Nephron (organoid): ENCODE data around the gene SUSD1.

Source experiments
- H3K27ac Mint-ChIP-seq, 3 experiments: 2 replicates each; pipeline ENCODE4 v1.8.0; 2020; ENCODE audit warnings: mixed read lengths in 3 of 3, mild to moderate bottlenecking in 2 of 3, moderate library complexity in 1 of 3
- H3K27me3 Mint-ChIP-seq: 2 replicates; pipeline ENCODE4 v1.8.0; 2021; ENCODE audit warnings: low read depth, mild to moderate bottlenecking, moderate library complexity, mixed read lengths
- H3K36me3 Mint-ChIP-seq: 2 replicates; pipeline ENCODE4 v1.8.0; 2020; ENCODE audit warnings: low read depth, mixed read lengths
- H3K4me1 Mint-ChIP-seq: 2 replicates; pipeline ENCODE4 v1.8.0; 2020; ENCODE audit warnings: mixed read lengths
- H3K4me3 Mint-ChIP-seq, 3 experiments: 2 replicates each; pipeline ENCODE4 v1.8.0; 2020; ENCODE audit warnings: mild to moderate bottlenecking in 3 of 3, mixed read lengths in 3 of 3, moderate library complexity in 2 of 3
- H3K9me3 Mint-ChIP-seq: 2 replicates; pipeline ENCODE4 v1.8.0; 2020; ENCODE audit warnings: mixed read lengths
- CTCF ChIP-seq, 3 experiments: fragments of 200-600 bp; sonication (generic); IDR thresholded peaks; one replicate each; pipeline ENCODE4 v1.5.0; 2021; ENCODE audit warnings: antibody characterized with exemption in 3 of 3; ENCODE audit not compliant: unreplicated experiment in 3 of 3

SUSD1 gene

GRCh38 chr9:112093147-112093869 lies 81.8 kb downstream of the SUSD1 start:
- Mint-ChIP-seq H3K4me3 (no peak overlapping the region), H3K9me3 (no peaks in the 10 kb centered on the region), H3K27me3 (no peaks in the 10 kb centered on the region), H3K4me1 (peaks cover 6% of the 10 kb centered on the region), H3K36me3 (peaks cover 39% of the 10 kb centered on the region), H3K27ac (no peak overlapping the region)
- no peak for TF ChIP-seq CTCF (IDR thresholded peaks at IDR 0.05; ENCODE audit: unreplicated experiment in 3 of 3)

- Mint-ChIP-seq H3K9me3 (peaks cover 11% of the 10 kb centered on the region), H3K36me3 (peaks cover 43% of the 10 kb centered on the region), H3K27me3 (no peaks in the 10 kb centered on the region), H3K4me1 (peaks cover 6% of the 10 kb centered on the region), H3K27ac (no peak overlapping the region), H3K4me3 (no peak overlapping the region)
- peak in 1 of 3 experiments; percentile 25 for TF ChIP-seq CTCF (IDR thresholded peaks at IDR 0.05; ENCODE audit: unreplicated experiment in 3 of 3)
Observed at GRCh38 chr9:112091810-112092209, 83.3 kb downstream of the SUSD1 start.

DNA sequence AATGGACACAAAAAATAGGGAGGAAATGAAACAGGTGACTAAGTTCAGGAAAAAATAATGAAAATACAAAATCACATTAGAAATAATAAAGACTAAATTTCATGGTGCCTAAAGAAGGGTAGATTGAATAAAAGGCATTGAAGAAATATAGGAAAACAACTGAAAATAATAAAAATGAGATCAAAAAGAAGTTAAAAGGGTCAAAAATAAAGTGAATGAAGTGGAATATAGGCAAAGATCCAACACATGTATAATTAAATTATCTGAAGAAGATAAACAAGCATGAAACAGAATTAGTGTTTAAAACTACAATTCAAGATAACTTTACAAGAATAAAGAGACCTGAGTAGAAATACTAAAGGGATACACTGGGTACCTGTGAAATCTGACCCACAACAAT lies 87.6 kb downstream of the SUSD1 start:
- H3K4me1 Mint-ChIP-seq: peaks cover 6% of the 10 kb centered on the region
- no peaks in the 10 kb centered on the region for H3K27me3 Mint-ChIP-seq
- no peak for TF ChIP-seq CTCF (IDR thresholded peaks at IDR 0.05; ENCODE audit: unreplicated experiment in 3 of 3)
- no peak overlapping the region for H3K27ac Mint-ChIP-seq
- peaks cover 12% of the 10 kb centered on the region for H3K9me3 Mint-ChIP-seq
- peaks cover 30% of the 10 kb centered on the region for H3K36me3 Mint-ChIP-seq
- no peak overlapping the region for H3K4me3 Mint-ChIP-seq

- Mint-ChIP-seq H3K36me3 (peaks cover 38% of the 10 kb centered on the region), H3K27ac (no peak overlapping the region), H3K9me3 (peaks cover 16% of the 10 kb centered on the region), H3K27me3 (no peaks in the 10 kb centered on the region), H3K4me1 (no peaks in the 10 kb centered on the region), H3K4me3 (no peak overlapping the region)
- TF ChIP-seq CTCF (IDR thresholded peaks at IDR 0.05; ENCODE audit: unreplicated experiment in 3 of 3): peak; percentile 51 to 56 (median 51)
Observed at GRCh38 chr9:112086627-112087026, 88.5 kb downstream of the SUSD1 start.

GRCh38 chr9:112084907-112085306 lies 90.2 kb downstream of the SUSD1 start:
- H3K9me3 Mint-ChIP-seq: peaks cover 16% of the 10 kb centered on the region
- H3K36me3 Mint-ChIP-seq: peaks cover 47% of the 10 kb centered on the region
- no peak overlapping the region for H3K4me3 Mint-ChIP-seq
- no peaks in the 10 kb centered on the region for H3K4me1 Mint-ChIP-seq
- no peaks in the 10 kb centered on the region for H3K27me3 Mint-ChIP-seq
- TF ChIP-seq CTCF (IDR thresholded peaks at IDR 0.05; ENCODE audit: unreplicated experiment in 3 of 3): no peak
- H3K27ac Mint-ChIP-seq: no peak overlapping the region

DNA sequence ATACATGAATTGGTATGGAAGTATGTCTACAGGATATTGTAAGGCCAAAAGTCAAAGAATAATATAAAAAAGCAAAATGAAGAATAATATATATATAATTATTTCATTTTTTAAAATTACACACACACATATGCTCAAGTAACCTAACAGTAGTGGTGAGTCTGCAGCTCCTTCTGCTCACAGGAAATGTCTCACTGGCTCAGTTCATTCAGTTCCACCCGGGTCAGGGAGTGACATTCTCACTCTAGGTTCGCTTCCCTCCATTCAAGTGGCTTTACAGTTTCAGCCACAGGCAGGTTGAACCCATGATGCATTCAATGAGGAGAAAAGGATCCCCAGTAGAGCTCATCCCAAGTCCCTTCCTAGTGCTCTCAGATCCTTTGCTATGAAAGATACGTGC lies 90.8 kb downstream of the SUSD1 start:
- H3K4me1 Mint-ChIP-seq: no peaks in the 10 kb centered on the region
- no peaks in the 10 kb centered on the region for H3K27me3 Mint-ChIP-seq
- H3K36me3 Mint-ChIP-seq: peaks cover 47% of the 10 kb centered on the region
- no peak for TF ChIP-seq CTCF (IDR thresholded peaks at IDR 0.05; ENCODE audit: unreplicated experiment in 3 of 3)
- H3K9me3 Mint-ChIP-seq: peaks cover 16% of the 10 kb centered on the region
- H3K4me3 Mint-ChIP-seq: no peak overlapping the region
- H3K27ac Mint-ChIP-seq: no peak overlapping the region
